IPS-18a (cell line): Measurements from ENCODE around the gene FXYD3.

Experiments
- H3K27ac ChIP-seq: one replicate; pipeline ENCODE4 v1.5.1; 2013; ENCODE audit warnings: low read length
- H3K27me3 ChIP-seq: one replicate; pipeline ENCODE4 v1.6.1; 2013; ENCODE audit warnings: mild to moderate bottlenecking, low read length; ENCODE audit not compliant: control insufficient read depth, insufficient read depth
- H3K36me3 ChIP-seq: one replicate; pipeline ENCODE4 v1.6.1; 2013; ENCODE audit warnings: low read depth, low read length; ENCODE audit not compliant: control insufficient read depth
- H3K4me1 ChIP-seq: one replicate; pipeline ENCODE4 v1.6.1; 2013; ENCODE audit warnings: low read depth, low read length; ENCODE audit not compliant: control insufficient read depth
- H3K4me3 ChIP-seq: one replicate; pipeline ENCODE4 v1.5.1; 2013; ENCODE audit warnings: low read length
- H3K9ac ChIP-seq: one replicate; pipeline ENCODE4 v1.6.1; 2013; ENCODE audit warnings: mild to moderate bottlenecking, low read length, moderate library complexity
- H3K9me3 ChIP-seq: one replicate; pipeline ENCODE4 v1.6.1; 2013; ENCODE audit warnings: low read depth, low read length; ENCODE audit not compliant: control insufficient read depth

Gene FXYD3

DNA sequence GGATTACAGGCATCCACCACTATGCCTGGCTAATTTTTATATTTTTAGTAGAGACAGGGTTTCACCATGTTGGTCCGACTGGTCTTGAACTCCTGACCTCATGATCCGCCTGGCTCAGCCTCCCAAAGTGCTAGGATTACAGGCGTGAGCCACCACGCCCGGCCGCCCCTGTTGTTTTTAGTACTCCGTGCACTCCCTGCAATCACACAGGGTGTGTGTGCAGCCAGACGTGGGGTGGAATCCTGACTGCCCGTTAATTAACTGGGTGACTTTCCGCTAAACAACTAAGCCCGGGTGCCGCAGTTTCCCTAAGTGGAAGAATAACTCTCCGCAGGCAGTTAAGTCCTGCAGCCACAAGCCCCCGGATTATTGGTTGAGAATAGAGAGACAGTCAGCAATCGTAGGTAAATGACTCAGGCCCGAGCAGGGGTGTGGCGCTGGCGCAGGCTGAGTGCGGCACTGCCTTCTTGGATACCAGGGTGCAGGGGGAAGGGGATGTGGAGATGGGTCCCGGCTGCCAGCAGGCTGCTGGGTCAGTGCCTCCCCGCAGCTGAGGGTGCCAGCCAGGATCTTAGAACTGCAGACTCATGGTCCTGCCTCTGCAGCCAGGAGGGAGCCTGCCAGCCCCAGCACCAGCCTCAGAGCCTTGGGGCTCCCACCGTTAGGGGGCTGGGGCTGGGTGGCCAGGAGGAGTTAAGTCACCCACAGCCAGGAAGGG lies 6.1 kb upstream of the FXYD3 start:
- no peaks in the 10 kb centered on the region for H3K27me3 ChIP-seq
- H3K4me3 ChIP-seq: no peak overlapping the region
- no peaks in the 10 kb centered on the region for H3K36me3 ChIP-seq
- no peak overlapping the region for H3K27ac ChIP-seq
- peaks cover 4% of the 10 kb centered on the region for H3K4me1 ChIP-seq
- no peak overlapping the region for H3K9ac ChIP-seq
- H3K9me3 ChIP-seq: no peaks in the 10 kb centered on the region

DNA sequence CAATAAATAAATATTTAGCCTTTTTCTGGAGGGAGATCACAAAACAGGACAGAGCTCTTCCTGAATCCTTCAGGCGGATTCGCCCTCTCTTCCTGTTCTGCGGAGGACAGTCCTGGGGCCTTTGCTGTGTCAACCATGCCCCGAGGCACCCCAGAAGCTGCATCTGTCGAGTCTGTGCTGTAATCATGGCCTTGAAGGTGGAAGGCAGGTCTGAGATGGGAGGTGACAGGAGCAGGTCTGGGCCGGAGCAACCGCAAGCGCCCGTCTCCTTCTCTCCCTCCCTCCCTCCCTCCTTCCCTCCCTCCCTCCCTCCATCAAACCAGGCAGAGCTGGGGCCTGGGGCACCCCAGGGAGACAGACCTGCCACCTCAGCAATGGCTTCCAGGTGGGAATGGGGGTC lies 4.6 kb upstream of the FXYD3 start:
- Histone ChIP-seq H3K27me3 (no peaks in the 10 kb centered on the region), H3K9ac (no peak overlapping the region), H3K9me3 (no peaks in the 10 kb centered on the region), H3K4me1 (peaks cover 9% of the 10 kb centered on the region), H3K27ac (no peak overlapping the region), H3K36me3 (no peaks in the 10 kb centered on the region), H3K4me3 (no peak overlapping the region)

DNA sequence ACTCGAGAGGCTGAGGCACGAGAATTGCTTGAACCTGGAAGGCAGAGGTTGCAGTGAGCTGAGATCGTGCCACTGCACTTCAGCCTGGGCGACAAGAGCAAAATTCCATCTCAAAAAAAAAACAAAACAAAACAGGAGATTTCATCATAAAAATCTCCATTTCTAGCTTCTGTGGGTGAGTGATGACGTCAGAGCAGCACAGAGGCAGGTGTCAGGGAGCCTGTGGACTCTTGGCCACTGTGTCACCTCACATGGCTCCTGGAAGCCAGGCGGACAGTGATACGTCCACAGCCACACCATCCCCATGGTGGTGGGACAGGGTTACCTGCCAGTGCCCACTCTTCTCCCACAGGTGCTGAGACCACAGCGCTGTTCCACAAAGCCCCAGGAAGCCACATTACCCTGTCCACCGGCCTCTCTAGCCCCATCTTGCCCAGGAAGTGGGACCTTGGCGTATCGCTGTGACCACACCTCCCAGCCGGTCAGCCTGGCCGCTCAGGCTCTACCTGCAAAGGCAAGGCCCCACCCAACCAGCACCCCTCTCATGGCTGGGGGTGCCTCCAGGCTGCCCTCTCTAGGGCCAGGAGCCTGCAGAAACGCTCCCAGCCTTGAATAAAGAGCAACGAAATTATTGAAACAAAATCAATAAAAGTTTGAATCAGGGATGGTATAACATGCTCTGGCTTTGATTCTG lies 2.5 kb upstream of the FXYD3 start:
- Histone ChIP-seq H3K4me1 (peaks cover 9% of the 10 kb centered on the region), H3K27ac (no peak overlapping the region), H3K4me3 (no peak overlapping the region), H3K27me3 (no peaks in the 10 kb centered on the region), H3K9me3 (no peaks in the 10 kb centered on the region), H3K36me3 (no peaks in the 10 kb centered on the region), H3K9ac (no peak overlapping the region)

DNA sequence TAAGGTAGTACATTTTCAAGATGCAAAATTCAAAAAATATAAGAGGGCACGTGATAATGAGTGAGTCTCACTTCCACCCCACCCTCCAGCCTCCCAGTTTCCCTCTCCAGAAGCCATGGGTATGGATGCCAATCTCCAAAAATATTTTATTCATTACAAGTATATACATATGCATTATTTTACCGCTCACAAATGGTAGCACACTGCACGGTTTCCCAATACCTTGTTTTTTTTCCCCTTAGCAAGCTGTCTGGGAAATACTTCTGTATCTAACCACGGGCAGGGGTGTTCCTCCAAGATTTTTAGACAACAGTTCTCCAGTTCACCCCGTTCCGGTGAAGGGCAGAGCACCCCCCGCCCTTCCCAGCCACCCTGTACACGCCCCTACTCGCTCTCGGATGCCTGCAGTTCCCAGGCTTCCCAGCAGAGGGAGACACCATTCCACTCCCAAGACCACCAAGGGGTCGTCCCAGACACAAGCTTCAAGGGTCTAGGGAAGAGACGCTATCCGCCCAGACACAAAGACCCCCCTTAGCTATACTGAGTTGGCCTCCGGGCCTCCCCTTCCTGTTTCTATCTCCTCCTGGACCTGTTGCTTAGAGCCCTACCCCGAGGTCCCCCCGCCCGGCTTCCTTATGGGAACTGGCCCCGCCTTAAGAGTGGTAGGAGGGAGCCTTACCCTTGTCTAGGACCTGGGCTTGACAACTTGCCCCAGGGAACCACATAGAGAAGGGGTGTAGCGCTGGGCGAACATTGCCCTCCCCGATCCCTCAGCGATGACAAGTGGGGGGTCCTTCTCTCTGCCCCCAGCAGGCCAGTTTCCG lies 1.1 kb upstream of the FXYD3 start:
- H3K27me3 ChIP-seq: no peaks in the 10 kb centered on the region
- no peak overlapping the region for H3K9ac ChIP-seq
- H3K9me3 ChIP-seq: no peaks in the 10 kb centered on the region
- H3K4me3 ChIP-seq: peak overlapping the region; percentile 54
- H3K4me1 ChIP-seq: peaks cover 9% of the 10 kb centered on the region
- no peak overlapping the region for H3K27ac ChIP-seq
- no peaks in the 10 kb centered on the region for H3K36me3 ChIP-seq

DNA sequence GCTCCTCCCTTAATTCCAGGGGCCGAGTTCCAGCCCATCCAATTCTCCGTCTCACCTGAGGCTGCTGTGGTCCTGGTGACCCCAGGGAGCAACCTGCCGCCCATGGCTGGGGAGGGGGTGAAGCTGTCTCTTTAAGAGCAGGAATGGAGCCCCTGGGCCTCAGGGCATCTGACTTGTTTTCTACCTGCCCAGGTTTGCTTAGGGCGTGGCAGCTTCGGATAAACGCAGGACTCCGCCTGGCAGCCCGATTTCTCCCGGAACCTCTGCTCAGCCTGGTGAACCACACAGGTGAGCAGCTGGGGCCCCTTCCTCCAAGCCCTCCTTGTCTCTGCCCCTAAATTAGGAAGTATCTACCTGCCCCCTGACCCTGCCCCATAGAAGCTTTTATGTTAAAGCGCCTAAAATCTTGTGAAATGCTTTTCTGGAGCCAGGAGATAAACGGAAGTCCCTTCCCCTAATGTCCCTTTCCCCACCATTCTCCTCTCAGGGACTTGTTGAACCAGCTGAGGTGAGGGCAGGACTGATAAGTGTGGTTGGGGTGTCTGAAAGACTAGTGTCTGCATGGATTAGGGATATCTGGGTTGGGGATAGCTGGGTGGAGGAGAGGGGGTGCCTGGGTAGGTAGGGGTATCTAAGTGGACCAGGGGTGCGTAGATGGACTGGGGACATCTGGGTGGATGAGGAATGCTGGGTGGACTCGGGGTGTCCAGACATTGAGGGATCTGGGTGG lies 614 bp downstream of the FXYD3 start:
- Histone ChIP-seq H3K9ac (no peak overlapping the region), H3K36me3 (no peaks in the 10 kb centered on the region), H3K4me1 (peaks cover 9% of the 10 kb centered on the region), H3K9me3 (no peaks in the 10 kb centered on the region), H3K4me3 (no peak overlapping the region), H3K27ac (no peak overlapping the region), H3K27me3 (no peaks in the 10 kb centered on the region)

DNA sequence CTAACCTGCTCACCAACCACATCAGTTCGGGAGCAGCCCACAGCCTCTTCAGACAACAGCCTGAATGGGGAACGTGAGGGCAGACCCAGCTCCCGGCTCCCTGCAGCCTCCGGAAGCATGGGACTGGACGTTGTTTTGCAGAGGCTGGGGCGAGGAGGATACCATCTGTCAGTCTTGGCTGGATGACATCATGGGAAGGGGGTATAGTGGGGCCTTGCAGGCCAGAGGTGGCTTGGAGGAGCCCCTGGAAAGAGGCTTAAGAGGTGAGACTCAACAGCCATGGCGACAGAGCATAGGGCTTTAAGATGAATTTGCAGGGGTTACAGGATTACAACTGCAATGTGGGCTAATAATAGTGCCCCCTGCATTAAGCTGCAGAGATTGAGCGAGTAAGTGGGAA lies 1.5 kb downstream of the FXYD3 start:
- Histone ChIP-seq H3K9me3 (no peaks in the 10 kb centered on the region), H3K4me1 (peaks cover 9% of the 10 kb centered on the region), H3K27ac (no peak overlapping the region), H3K4me3 (no peak overlapping the region), H3K9ac (no peak overlapping the region), H3K36me3 (no peaks in the 10 kb centered on the region), H3K27me3 (no peaks in the 10 kb centered on the region)

DNA sequence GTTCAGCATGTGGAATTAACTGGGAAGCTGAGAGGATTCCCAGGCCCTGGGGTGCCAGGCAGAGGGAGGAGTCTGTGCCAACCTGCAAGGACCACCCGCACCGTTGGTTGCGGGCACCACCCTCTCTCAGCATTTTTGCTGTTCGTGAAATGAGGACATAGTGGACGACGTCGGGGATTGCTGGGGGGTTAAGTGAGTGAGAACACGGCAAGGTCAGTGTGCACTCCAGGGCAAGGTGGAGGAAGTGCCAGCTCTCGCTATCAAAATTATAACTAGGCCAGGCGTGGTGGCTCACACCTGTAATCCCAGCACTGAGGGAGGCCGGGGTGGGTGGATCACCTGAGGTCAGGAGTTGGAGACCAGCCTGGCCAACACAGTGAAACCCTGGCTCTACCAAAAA lies 2.2 kb downstream of the FXYD3 start:
- Histone ChIP-seq H3K9me3 (no peaks in the 10 kb centered on the region), H3K36me3 (no peaks in the 10 kb centered on the region), H3K4me1 (peaks cover 14% of the 10 kb centered on the region), H3K9ac (no peak overlapping the region), H3K27me3 (no peaks in the 10 kb centered on the region), H3K4me3 (no peak overlapping the region), H3K27ac (no peak overlapping the region)

DNA sequence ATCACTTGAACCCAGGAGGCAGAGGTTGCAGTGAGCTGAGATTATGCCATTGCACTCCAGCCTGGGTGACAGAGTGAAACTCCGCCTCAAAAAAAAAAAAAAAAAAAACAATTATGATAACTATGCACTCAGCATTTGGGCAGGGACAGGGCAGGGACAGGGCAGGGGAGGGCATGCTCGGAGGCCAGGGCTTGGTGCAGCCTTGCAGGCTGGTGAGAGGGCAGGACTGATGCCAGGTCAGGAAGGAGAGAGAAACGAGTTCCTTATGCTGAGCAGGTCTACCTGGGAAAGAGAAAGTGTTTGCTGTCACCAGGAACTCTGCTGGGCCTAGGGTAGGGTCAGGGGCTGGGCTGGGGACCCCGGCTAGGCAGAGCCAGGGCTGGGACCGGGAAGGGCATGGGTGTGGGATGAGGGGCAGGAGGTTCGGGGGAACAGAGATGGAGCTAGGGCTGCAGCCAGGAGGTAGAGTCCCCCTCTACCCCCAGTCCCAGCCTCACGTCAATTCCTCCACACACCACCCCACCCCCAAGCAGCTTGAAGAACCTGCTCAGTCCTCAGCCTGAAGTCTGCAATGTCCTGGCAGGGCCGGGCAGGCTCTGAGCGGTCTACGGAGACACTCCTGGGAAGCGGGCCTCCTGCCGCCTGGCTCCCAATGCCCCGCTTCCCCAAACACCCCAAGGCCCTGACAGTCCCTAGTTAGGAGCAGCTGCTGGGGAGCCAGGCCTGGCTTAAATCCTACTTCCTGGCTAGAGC lies 2.8 kb downstream of the FXYD3 start:
- Histone ChIP-seq H3K4me3 (no peak overlapping the region), H3K27me3 (no peaks in the 10 kb centered on the region), H3K36me3 (no peaks in the 10 kb centered on the region), H3K9me3 (no peaks in the 10 kb centered on the region), H3K4me1 (peaks cover 20% of the 10 kb centered on the region), H3K27ac (no peak overlapping the region), H3K9ac (no peak overlapping the region)

DNA sequence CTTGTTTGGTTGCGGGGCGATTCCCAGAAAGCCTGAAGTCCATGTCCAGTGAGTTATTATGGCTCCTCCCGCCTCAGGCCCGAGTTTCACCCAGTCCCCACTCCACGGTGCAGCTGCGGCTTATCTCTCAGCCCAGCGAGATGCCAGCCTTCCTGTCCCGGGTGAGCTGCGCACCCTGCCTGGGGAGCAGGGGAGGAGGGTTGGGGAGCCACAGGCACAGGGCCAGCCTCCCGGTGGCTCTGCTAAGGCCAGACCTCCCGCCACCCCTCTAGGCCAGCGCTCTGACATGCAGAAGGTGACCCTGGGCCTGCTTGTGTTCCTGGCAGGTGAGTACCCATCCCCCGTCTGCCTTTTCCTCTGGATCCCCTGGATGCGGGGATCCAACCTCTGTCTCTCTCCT lies 3.5 kb downstream of the FXYD3 start:
- H3K4me3 ChIP-seq: no peak overlapping the region
- H3K27ac ChIP-seq: no peak overlapping the region
- no peaks in the 10 kb centered on the region for H3K9me3 ChIP-seq
- no peaks in the 10 kb centered on the region for H3K27me3 ChIP-seq
- no peaks in the 10 kb centered on the region for H3K36me3 ChIP-seq
- no peak overlapping the region for H3K9ac ChIP-seq
- H3K4me1 ChIP-seq: peaks cover 20% of the 10 kb centered on the region

DNA sequence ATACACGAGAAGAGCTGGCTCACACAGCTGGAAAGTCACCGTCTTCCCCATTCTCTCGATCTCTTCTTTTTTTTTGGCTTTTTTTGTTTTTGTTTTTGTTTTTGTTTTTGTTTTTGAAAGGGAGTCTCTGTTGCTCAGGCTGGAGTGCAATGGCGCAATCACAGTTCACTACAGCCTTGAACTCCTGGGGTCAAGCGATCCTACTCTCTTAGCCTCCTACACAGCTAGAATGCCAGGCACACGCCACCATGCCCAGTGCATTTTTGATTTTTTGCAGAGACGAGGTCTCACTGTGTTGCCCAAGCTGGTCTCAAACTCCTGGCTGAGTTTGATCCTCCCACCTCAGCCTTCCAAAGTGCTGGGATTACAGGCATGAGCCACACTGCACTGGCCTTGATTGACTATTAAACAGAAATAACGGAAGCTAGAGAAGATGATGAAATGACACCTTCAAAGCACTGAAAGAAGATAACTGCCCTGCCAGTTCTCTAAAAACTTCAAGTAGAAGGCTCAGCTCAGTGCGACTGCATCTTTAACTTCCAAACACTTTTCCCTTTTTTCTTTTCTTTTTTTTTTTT lies 4.0 kb downstream of the FXYD3 start:
- Histone ChIP-seq H3K4me3 (no peak overlapping the region), H3K9ac (no peak overlapping the region), H3K4me1 (peaks cover 17% of the 10 kb centered on the region), H3K9me3 (no peaks in the 10 kb centered on the region), H3K27me3 (no peaks in the 10 kb centered on the region), H3K27ac (no peak overlapping the region), H3K36me3 (no peaks in the 10 kb centered on the region)
